ENCODE measurements around the gene KIF2C. TPM values are rescaled to one million over a fixed set of nuclear protein-coding genes. Genes with fewer than 3 reads are reported as not detected.

KIF2C gene
- total and polyA plus RNA-seq, 9 of the 15 experiments (the other 6 are each of a cell fraction or from before 2014, with no cell fraction given) = 84.9 to 226 (median 169) TPM

DNA sequence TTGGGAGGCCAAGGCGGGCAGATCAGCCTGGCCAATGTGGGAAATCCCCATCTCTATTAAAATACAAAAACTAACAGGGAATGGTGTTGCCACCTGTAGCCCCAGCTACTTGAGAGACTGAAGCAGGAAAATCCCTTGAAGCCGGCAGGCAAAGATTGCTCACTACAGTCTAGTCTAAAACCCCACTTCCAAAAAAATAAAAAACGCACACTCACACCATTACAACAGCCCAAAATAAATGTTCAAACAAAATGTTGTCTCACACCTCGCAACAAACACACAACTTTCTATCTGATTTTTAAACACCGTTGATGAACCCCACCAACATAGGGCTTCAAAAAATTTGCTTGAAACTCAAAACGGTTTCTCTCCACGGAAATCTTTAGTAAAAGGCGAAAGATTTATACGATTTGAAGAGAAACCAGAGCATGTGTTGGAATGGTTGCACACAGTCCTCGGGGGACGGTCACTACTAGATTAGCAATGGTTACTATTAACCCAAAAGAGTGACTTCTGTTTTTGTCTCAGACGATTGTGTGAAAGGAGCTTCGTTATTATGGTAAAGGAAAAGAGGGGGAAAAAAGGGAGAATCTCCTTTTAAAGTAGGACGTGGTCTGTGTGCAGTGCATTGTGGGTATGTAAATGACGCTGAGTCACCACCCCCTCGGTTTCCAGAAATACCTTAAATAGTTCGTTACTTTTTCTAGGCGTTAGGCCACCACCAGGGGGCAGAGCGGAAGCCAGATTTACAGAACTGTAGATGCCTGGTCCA is 8.7 kb upstream of the KIF2C start, which contains the start of gene RNU5D-1 (continued):
- TF ChIP-seq, protein P1, sequence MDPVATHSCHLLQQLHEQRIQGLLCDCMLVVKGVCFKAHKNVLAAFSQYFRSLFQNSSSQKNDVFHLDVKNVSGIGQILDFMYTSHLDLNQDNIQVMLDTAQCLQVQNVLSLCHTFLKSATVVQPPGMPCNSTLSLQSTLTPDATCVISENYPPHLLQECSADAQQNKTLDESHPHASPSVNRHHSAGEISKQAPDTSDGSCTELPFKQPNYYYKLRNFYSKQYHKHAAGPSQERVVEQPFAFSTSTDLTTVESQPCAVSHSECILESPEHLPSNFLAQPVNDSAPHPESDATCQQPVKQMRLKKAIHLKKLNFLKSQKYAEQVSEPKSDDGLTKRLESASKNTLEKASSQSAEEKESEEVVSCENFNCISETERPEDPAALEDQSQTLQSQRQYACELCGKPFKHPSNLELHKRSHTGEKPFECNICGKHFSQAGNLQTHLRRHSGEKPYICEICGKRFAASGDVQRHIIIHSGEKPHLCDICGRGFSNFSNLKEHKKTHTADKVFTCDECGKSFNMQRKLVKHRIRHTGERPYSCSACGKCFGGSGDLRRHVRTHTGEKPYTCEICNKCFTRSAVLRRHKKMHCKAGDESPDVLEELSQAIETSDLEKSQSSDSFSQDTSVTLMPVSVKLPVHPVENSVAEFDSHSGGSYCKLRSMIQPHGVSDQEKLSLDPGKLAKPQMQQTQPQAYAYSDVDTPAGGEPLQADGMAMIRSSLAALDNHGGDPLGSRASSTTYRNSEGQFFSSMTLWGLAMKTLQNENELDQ (CRISPR knock-in tag; IDR thresholded peaks at IDR 0.05; ENCODE audit: borderline replicate concordance) = 0 out of 2 replicates have a peak, but pooled peaks have one; percentile 1
- TF ChIP-seq ZNF282 (CRISPR knock-in tag; IDR thresholded peaks at IDR 0.05) = no peak
- TF ChIP-seq ZFX (CRISPR knock-in tag; IDR thresholded peaks at IDR 0.05) = peak; percentile 66
- TF ChIP-seq, protein P2, sequence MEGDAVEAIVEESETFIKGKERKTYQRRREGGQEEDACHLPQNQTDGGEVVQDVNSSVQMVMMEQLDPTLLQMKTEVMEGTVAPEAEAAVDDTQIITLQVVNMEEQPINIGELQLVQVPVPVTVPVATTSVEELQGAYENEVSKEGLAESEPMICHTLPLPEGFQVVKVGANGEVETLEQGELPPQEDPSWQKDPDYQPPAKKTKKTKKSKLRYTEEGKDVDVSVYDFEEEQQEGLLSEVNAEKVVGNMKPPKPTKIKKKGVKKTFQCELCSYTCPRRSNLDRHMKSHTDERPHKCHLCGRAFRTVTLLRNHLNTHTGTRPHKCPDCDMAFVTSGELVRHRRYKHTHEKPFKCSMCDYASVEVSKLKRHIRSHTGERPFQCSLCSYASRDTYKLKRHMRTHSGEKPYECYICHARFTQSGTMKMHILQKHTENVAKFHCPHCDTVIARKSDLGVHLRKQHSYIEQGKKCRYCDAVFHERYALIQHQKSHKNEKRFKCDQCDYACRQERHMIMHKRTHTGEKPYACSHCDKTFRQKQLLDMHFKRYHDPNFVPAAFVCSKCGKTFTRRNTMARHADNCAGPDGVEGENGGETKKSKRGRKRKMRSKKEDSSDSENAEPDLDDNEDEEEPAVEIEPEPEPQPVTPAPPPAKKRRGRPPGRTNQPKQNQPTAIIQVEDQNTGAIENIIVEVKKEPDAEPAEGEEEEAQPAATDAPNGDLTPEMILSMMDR (IDR thresholded peaks at IDR 0.05 in 2 of 3, conservative IDR thresholded peaks at IDR 0.05 in 1 of 3; ENCODE audit: insufficient read depth in 2 of 3, low read depth in 1 of 3, low read length in 3 of 3) = peak; percentile 79 to 97 (median 93)
- TF ChIP-seq, protein P3, sequence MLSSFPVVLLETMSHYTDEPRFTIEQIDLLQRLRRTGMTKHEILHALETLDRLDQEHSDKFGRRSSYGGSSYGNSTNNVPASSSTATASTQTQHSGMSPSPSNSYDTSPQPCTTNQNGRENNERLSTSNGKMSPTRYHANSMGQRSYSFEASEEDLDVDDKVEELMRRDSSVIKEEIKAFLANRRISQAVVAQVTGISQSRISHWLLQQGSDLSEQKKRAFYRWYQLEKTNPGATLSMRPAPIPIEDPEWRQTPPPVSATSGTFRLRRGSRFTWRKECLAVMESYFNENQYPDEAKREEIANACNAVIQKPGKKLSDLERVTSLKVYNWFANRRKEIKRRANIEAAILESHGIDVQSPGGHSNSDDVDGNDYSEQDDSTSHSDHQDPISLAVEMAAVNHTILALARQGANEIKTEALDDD (IDR thresholded peaks at IDR 0.05) = peak; percentile 95
- peak; percentile 98 for TF ChIP-seq KLF10 (CRISPR knock-in tag; IDR thresholded peaks at IDR 0.05)
- TF ChIP-seq, protein P4, sequence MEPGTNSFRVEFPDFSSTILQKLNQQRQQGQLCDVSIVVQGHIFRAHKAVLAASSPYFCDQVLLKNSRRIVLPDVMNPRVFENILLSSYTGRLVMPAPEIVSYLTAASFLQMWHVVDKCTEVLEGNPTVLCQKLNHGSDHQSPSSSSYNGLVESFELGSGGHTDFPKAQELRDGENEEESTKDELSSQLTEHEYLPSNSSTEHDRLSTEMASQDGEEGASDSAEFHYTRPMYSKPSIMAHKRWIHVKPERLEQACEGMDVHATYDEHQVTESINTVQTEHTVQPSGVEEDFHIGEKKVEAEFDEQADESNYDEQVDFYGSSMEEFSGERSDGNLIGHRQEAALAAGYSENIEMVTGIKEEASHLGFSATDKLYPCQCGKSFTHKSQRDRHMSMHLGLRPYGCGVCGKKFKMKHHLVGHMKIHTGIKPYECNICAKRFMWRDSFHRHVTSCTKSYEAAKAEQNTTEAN (CRISPR knock-in tag; IDR thresholded peaks at IDR 0.05) = peak; percentile 87
- TF ChIP-seq, protein P5, sequence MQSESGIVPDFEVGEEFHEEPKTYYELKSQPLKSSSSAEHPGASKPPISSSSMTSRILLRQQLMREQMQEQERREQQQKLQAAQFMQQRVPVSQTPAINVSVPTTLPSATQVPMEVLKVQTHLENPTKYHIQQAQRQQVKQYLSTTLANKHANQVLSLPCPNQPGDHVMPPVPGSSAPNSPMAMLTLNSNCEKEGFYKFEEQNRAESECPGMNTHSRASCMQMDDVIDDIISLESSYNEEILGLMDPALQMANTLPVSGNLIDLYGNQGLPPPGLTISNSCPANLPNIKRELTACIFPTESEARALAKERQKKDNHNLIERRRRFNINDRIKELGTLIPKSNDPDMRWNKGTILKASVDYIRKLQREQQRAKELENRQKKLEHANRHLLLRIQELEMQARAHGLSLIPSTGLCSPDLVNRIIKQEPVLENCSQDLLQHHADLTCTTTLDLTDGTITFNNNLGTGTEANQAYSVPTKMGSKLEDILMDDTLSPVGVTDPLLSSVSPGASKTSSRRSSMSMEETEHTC (IDR thresholded peaks at IDR 0.05) = peak; percentile 33; the same call in 1 of the 2 replicates
- peak; percentile 74 for TF ChIP-seq NELFE (IDR thresholded peaks at IDR 0.05; ENCODE audit: insufficient read depth, insufficient read length)
- peak; percentile 97 for TF ChIP-seq ZSCAN32 (CRISPR knock-in tag; IDR thresholded peaks at IDR 0.05)
- no peak for TF ChIP-seq ZNF124 (CRISPR knock-in tag; IDR thresholded peaks at IDR 0.05)
- no peak for TF ChIP-seq EZH2 (IDR thresholded peaks at IDR 0.05; ENCODE audit: borderline replicate concordance, low read depth, low read length)
- 0 out of 2 replicates have a peak, but pooled peaks have one; percentile 24 for TF ChIP-seq ZNF274 (IDR thresholded peaks at IDR 0.05; ENCODE audit: borderline replicate concordance, low read depth, low read length)
- peak; percentile 97 for TF ChIP-seq NCOA4 (IDR thresholded peaks at IDR 0.05; ENCODE audit: partially characterized antibody)
- TF ChIP-seq, protein P6, sequence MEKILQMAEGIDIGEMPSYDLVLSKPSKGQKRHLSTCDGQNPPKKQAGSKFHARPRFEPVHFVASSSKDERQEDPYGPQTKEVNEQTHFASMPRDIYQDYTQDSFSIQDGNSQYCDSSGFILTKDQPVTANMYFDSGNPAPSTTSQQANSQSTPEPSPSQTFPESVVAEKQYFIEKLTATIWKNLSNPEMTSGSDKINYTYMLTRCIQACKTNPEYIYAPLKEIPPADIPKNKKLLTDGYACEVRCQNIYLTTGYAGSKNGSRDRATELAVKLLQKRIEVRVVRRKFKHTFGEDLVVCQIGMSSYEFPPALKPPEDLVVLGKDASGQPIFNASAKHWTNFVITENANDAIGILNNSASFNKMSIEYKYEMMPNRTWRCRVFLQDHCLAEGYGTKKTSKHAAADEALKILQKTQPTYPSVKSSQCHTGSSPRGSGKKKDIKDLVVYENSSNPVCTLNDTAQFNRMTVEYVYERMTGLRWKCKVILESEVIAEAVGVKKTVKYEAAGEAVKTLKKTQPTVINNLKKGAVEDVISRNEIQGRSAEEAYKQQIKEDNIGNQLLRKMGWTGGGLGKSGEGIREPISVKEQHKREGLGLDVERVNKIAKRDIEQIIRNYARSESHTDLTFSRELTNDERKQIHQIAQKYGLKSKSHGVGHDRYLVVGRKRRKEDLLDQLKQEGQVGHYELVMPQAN (IDR thresholded peaks at IDR 0.05; ENCODE audit: borderline replicate concordance) = peak; percentile 89
- no peak for TF ChIP-seq CBX5 (IDR thresholded peaks at IDR 0.05; ENCODE audit: borderline replicate concordance, low read depth)
- TF ChIP-seq HDAC6 (IDR thresholded peaks at IDR 0.05; ENCODE audit: low read depth, low read length) = peak; percentile 95; the same call in 1 of the 2 replicates

Measured in K562 (cell line).